ENCODE data around the gene MAPT. TPM values are rescaled to one million over a fixed set of nuclear protein-coding genes. Genes with fewer than 3 reads are reported as not detected.
A peak's percentile ranks its signal among the peaks of the same experiment; 100 is the strongest.

The MAPT gene
- total and polyA plus RNA-seq, 2 of the 13 experiments (the other 11 are each of a cell fraction or from before 2014, with no cell fraction given): 2.1 to 2.8 TPM

GRCh38 chr17:45948881-45949624 lies 54.7 kb downstream of the MAPT start (continued):
- no peak for TF ChIP-seq MLX (CRISPR knock-in tag; IDR thresholded peaks at IDR 0.05)
- TF ChIP-seq AKAP8 (CRISPR knock-in tag; IDR thresholded peaks at IDR 0.05): 0 out of 2 replicates have a peak, but pooled peaks have one; percentile 54
- TF ChIP-seq SKIL (CRISPR knock-in tag; IDR thresholded peaks at IDR 0.05; ENCODE audit: borderline replicate concordance): no peak
- no peak for TF ChIP-seq EZH2 (conservative IDR thresholded peaks at IDR 0.05; ENCODE audit: low read depth, low read length)
- peak; percentile 54; the same call in 1 of the 2 replicates for TF ChIP-seq ZNF598 (CRISPR knock-in tag; IDR thresholded peaks at IDR 0.05; ENCODE audit: borderline replicate concordance)
- TF ChIP-seq MTERF4 (CRISPR knock-in tag; IDR thresholded peaks at IDR 0.05): no peak
- TF ChIP-seq SKI (IDR thresholded peaks at IDR 0.05; ENCODE audit: partially characterized antibody): peak; percentile 58
- TF ChIP-seq MTF2 (CRISPR knock-in tag; IDR thresholded peaks at IDR 0.05; ENCODE audit: borderline replicate concordance): peak; percentile 98
- TF ChIP-seq GLI4 (CRISPR knock-in tag; IDR thresholded peaks at IDR 0.05; ENCODE audit: borderline replicate concordance): no peak
- no peak for TF ChIP-seq ZFYVE20 (CRISPR knock-in tag; IDR thresholded peaks at IDR 0.05; ENCODE audit: borderline replicate concordance, low read depth)
- TF ChIP-seq TOE1 (CRISPR knock-in tag; IDR thresholded peaks at IDR 0.05): no peak; the same call in 1 of the 2 replicates
- TF ChIP-seq ZNF558 (CRISPR knock-in tag; IDR thresholded peaks at IDR 0.05; ENCODE audit: borderline replicate concordance): no peak
- no peak for TF ChIP-seq ZNF737 (CRISPR knock-in tag; IDR thresholded peaks at IDR 0.05; ENCODE audit: borderline replicate concordance)
- peak; percentile 77; the same call in 1 of the 2 replicates for TF ChIP-seq ETV6 (CRISPR knock-in tag; conservative IDR thresholded peaks at IDR 0.05)
- TF ChIP-seq DNMT3B (CRISPR knock-in tag; conservative IDR thresholded peaks at IDR 0.05): no peak
- TF ChIP-seq ZNF619 (CRISPR knock-in tag; IDR thresholded peaks at IDR 0.05): no peak
- no peak for TF ChIP-seq CREB3 (CRISPR knock-in tag; IDR thresholded peaks at IDR 0.05)
- TF ChIP-seq ZNF7 (CRISPR knock-in tag; IDR thresholded peaks at IDR 0.05): no peak
- no peak for TF ChIP-seq CEBPB (IDR thresholded peaks at IDR 0.05; ENCODE audit: borderline replicate concordance, low read depth, low read length)
- TF ChIP-seq IRF2 (CRISPR knock-in tag; IDR thresholded peaks at IDR 0.05): peak; percentile 81
- peak; percentile 43; the same call in 1 of the 2 replicates for TF ChIP-seq MED1 (CRISPR knock-in tag; IDR thresholded peaks at IDR 0.05)
- no peak for TF ChIP-seq ZNF496 (CRISPR knock-in tag; IDR thresholded peaks at IDR 0.05; ENCODE audit: insufficient replicate concordance)
- TF ChIP-seq ZNF550 (CRISPR knock-in tag; IDR thresholded peaks at IDR 0.05; ENCODE audit: borderline replicate concordance): no peak
- TF ChIP-seq SOX13 (IDR thresholded peaks at IDR 0.05): no peak
- TF ChIP-seq SOX13 (CRISPR knock-in tag; conservative IDR thresholded peaks at IDR 0.05 in 1 of 2, IDR thresholded peaks at IDR 0.05 in 1 of 2): peak in 1 of 2 experiments; percentile 55; a peak in 2 of 4 replicates
- peak; percentile 70; the same call in 1 of the 2 replicates for TF ChIP-seq ISL2 (CRISPR knock-in tag; IDR thresholded peaks at IDR 0.05)

Measured in HepG2 (cell line).